ENCODE results near the gene CMSS1.

DNA sequence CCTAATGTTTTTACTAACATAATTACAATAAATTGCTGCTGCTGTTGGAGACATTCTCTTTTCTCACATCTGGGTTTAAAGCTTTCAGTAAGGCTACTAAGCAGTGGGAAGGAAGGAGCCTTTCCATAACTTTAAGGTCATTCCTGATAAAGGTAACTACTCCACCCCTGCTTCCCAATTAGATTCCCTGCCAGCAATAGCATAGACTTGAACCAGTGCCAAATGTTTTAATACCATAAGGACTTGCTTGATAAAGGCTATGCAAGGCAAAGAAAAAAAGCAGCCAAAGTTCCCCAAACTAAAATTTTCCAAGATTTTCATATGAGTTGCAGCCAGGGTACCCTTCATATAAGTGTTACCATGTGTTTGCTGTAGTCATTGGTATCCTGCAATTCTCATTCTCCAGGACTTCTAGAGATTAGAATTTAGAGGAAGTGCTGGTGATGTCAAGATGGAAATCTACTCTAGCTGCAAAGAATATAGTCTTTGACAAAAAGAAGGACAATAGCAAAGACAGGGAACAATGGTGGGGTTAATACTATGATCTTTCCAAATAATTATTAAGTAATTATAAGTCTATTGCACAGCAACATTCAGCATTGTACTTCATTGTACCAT, 190.5 kb downstream of the CMSS1 start:
- TF ChIP-seq SP1 (IDR thresholded peaks at IDR 0.05) (no peak), BHLHE40 (IDR thresholded peaks at IDR 0.05; ENCODE audit: borderline replicate concordance) (no peak), FOXK2 (IDR thresholded peaks at IDR 0.05) (no peak)
